HS-5 (cell line): ENCODE results near the gene BAX.

Source experiments
- DNase-seq: peaks from one replicate; pipeline ENCODE4 v3.0.0-alpha.2; 2012; ENCODE audit warnings: low read depth

The BAX gene

DNA sequence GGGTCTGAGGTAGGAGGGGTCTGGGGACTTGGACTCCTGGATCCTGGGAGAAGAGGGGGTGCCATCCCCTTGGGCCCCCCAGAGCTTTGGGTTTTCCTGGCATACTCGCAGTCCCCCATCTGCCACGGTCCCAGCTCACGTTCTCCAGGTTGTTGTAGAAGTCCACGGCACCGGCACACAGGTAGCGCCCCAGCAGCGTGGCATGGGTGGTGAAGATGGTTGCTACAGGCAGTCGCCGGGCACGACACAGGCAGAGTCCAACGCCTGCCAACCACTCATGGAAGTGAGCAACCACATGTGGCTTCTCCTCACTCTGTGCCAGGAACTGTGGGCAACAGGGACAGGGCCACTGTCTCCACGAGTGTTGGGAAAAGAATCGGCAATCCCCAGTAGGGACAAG lies 31.0 kb downstream of the BAX start:
- DNase-seq = no peak

DNA sequence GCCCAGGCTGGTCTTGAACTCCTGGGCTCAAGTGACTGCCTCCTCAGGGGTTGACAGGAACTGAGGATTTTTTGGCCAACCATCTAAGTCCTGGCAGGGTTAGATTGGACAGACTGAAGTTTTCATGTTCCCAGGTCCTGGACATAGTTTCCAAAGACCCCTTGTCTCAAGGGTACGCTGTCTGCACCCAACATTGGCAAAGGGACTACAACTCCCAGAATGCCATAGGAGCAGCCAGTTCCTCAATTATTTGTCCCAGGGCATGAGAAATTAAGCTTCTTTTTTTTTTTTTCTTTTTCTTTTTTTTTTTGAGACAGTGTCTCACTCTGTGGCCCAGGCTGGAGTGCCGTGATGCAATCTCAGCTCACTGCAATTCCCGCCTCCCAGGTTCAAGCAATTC lies 31.5 kb downstream of the BAX start:
- DNase-seq = no peak

DNA sequence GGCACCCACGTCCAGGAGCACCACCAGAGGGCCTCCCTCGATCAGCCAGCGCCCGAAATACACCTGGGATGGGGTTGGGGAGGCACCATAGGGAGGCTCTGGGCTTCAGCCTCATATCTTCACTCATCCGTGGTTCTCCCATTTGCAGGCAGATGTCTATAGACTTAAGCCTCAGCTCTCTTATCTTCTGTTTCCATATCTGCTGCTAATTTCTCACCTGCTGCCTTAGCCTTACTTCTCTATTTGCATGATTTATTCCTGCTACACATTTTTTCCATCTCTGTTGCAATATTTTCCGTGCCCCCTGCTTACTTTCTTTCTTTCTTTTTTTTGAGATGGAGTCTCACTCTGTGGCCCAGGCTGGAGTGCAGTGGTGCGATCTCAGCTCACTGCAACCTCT lies 32.6 kb downstream of the BAX start:
- DNase-seq = no peak

DNA sequence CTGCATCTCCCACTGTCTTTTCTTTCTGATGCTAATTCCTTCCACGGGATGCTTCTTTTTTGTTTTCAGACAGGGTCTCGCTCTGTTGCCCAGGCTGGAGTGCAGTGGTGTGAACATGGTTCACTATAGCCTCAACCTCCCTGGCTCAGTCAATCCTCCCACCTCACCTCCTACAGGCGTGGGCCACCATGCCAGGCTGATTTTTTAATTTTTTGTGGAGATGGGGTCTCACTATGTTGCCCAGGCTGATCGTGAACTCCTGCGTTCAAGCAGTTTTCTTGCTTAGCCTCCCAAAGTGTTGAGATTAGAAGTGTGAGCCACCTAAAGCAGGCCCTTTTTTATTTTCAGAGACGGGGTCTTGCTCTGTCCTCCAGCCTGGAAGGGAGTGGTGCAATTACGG lies 33.6 kb downstream of the BAX start:
- DNase-seq = no peak

DNA sequence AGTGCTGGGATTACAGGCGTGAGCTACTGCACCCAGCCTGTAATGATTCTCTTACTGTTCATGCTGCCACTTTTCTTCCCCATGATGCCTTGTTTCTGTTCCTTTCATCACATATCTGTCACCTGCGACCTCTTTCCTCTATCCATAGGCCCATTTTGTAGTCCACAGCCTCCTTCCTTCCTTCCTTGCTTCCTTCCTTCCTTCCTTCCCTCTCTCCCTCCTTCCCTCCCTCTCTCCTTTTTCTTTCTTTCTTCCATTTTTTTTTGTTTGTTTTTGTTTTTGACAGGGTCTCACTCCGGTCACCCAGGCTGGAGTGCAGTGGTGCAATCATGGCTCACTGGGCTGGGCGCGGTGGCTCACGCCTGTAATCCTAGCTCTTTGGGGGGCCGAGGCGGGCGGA lies 34.2 kb downstream of the BAX start:
- DNase-seq = no peak

DNA sequence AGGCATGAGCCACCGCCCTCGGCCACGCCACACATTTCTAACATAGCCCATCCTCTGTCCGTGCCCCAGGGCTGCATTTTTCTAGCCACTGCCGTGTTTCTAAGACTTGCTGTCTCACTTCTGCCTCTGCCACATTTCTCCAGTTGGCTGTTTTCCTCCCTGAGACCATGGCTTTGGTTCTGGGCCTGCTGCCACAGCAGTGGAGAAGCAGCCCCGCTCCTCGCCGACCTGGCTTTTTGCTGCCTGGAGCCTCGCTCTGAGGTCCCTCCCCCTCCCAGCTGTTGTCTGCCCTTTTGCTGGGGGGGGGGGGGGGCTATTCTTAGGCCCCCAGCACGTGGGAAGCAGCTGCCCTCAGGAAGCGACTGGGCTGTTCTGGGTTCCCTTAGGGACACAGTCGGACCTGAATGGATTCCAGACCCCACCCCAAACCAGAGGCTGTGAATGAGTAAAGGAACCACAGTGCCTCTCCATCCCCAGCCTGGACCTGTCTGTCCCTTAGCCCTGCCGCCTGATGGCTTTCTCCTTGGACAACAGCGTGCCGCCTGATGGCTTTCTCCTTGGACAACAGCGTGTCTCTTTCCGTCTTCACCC lies 35.1 kb downstream of the BAX start:
- DNase-seq = no peak

DNA sequence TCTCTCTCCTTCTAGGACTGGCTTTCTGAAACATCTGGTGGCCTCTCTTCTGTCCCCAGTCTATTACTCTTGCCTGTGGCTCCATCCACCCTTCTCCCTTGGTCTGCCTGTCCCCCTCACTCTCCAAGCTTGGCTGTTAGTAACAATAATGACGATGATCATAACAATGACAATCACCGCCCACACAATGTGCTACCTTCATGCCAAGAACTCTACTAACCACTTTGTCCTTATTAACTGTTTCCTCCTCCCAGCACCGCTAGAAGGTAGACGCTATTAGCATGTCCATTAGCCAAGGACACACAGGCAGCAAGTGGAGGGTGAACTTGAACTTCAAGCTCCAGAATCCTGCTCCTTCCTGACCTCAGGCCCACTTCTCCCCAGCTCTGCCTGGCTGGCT lies 35.7 kb downstream of the BAX start:
- DNase-seq = no peak

DNA sequence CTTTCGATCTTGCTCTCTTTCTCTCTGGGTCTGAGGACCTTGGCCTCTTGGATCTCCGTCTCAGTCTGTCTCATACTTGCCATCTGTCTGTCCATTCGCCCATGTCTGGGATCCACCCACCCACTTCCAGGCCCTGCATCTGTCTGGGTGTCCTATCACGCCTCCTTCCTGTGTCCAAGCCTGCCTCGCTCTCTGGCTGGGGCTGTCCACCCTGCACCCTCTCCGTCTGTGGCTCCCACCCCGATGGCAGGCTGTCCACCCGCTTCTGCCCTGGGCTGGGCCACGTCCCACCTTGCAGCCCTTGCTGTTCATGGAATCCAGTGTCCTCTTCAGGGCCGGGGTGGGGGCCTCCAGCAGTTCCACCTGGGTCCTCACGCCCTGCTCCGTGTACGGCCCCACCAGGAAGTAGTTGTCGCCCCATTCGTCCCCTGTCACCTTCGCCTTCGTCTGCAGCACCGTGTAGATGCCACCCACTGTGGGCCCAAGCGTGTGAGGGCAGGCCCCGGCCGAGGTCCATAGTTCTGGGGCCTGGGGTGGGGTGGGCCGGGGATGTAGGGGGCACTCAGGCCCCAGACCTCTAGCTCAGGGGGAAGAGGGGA lies 36.4 kb downstream of the BAX start:
- no peak for DNase-seq

DNA sequence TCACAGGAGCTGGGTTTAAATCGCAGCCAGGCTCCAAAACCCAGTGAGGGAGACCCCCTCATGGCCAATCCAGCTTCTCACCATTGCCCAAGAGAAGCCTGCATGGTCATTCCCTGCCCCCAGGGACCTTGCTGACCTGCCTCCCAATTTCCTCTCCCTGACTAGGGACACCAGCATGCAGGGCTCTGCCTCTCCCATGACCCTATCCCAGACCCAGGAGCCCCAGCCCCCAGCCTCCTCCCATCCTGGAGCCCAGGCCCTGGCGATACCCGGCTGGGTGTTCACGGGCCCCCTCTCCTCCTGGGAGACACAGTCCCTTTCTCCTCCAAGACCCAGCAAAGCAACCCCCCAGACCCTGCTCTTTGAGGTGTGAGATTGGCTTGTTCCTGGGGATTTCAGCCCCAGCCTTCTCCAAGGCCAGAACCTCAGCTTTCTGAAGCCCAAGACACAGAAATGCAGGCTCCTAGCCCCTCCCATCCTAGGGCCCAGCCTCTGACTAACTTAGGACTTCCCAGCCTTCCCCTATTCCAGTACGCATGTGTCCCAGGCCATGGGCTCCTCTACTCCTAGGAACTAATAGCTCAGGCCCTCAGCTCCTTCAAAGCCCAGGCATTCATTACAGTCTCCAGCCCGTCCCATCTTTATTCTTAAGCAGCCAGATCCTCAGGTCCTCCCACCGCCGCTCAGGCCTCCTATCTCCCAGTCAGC lies 37.4 kb downstream of the BAX start:
- DNase-seq = peak; percentile 38

DNA sequence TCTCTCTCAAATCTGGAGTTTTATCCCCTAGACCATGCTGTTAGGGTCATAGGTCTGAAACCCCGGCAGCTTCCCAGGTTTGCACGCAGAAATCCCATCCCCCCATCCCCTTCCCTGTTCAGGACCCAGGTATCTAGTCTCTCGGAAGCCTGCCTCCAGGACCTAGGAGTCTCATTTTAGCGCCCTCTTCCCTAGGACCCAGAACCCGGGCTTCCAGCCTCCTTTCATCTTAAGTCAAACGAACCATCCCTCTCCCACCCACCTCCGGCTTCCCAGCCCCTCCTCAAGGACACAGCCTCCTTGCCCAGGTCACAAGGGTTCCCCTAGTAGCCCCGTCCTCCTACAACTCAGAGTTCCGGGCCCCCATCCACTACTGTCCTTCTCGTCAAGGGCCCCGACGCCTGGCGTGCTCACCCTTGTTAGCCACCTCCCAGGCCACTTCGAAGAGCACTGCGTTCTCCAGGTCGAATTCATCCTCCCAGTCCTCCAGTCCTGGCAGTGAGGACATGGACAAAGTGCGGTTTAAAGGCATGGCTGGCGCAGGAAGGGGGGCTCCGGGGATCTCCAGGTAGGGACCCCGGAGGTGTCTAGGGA lies 38.0 kb downstream of the BAX start:
- no peak for DNase-seq

DNA sequence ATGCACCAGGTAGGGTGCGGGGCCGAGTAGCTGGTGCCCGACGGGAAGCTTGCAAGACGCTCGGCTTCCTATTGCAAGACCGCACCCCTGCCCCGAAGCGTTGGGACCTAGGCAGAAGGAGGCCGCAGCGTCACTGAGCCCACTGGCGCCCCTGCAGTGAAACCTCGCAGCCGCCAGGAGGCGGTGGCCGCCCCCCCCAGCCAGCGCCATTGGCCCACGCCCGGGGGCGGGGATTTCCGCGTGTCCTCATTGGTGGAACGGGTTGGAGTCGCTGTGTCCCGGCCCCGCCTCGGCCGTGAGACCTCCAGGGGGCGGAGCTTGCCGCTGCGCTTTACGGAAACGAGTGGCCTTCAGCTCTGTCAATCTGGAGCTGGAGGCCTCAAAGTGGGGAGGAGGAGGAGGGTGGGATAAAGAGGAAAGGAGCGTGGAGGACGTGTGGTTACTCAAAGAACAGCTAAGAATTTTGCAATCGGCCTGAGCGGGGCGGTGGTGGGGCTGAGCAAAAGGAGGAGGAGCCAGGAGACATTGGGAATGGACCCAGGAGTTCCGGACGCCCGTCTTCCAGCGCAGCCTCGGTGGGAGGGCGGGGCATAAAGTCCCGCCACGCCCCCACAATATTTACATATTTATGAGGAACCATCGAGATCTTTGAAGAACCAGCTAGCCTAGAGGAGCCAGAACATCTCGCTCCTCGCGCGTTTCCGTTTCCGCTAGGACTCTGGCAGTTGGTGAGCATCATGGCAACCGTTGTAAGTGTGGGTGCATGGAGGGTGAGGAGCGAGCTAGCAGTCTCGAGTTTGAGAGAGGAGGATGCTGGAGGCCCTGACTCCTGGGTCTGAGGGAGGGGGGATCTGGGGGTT lies 38.7 kb downstream of the BAX start, which contains the start of the genes GYS1 and RUVBL2:
TSS of gene GYS1 (minus strand) at position 135 of the 860 bp plus-strand sequence. CDS start 197 bp downstream, outside the sequence.
TSS of gene RUVBL2 (plus strand) at position 713 of the 860 bp plus-strand sequence. CDS start at position 738, 25 bp downstream.
- DNase-seq = peak; percentile 98

DNA sequence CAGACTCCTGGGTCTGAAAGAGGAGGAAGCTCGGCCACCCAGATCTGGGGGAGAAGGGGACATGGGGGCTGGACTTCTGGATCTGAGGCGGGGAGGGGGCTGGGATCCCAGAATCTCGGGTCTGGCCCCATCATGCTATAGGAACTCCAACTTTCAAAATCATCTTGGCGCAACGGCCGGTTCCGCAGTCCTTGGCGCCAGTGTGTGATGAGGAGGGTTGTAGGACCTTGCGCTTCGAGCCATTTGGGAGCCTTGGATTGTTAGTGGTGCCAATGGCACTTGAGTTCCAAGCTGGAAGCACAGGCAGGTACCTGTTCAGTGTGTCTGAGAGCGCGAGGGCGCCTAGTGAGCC lies 39.3 kb downstream of the BAX start:
- no peak for DNase-seq

DNA sequence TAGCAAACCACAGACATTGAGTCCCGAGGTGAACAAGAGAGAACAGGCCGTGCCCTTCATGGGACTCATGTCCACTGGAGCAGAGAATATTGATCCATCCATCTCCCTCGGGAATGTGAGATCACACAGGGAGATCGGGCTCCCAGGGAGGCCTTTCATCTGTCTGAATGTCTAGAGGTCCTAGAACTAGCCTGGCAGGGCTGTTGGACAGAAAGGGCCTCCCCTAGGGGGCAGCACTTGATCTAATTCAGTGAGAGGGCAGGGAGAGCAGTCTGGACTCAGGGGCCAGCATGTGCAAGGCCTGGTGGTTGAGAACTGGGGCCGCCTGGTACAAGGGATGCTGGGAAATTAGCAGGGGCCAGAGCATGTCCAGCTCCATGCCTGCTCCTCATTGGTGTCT lies 43.3 kb downstream of the BAX start:
- DNase-seq = no peak

DNA sequence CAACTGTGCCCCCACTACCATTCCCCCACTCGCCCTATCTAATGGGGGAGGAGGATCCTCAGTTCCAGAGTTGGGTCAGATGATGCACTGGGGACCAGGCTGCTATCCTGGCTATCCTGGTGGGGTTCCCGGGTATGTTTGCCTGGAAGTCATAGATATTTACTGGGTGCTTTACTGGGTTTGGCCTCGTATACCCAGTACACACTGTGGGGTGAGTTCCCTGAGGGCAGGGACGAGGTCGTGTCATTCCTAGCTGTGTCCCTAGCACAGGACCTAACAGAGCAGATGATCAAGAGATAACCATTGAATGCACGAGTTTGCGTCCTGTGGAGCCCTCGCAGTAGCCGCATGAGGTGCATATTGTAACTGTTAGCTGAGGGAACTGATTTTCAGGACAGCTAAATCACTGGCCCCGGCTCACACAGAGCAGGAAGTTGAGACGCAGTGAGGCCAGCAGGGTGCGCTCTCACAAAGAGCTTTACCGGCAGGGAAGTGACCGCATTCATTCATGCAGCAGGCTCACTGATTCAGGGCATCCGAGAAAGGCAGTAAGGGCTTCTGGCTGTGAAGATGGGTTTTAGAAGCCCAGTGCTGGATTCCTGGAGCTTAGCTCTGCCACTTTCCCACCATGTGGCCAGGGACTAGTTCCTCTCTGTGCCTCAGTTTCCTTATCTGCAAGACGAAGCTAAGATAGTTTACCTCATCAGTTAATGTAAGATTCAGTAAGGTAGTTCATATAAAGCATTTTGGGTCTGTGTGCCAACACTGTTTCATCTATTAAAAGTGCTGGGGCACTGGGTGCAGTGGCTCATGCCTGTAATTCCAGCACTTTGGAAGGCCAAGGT lies 45.0 kb downstream of the BAX start:
- DNase-seq = no peak

DNA sequence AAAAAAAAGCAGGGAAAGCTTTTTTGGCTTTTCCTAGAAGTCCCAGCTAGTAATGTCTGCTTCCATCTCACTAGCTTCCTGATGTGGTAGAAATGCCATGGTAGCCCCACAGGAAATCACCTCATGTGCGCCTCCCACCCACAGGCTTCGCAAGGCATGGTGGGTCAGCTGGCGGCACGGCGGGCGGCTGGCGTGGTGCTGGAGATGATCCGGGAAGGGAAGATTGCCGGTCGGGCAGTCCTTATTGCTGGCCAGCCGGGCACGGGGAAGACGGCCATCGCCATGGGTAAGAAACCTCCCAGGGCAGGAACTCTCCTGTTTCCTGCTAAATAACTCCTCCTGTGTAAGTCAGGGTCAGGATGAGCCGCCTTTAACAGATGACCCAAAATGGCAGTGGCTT lies 49.5 kb downstream of the BAX start:
- no peak for DNase-seq

DNA sequence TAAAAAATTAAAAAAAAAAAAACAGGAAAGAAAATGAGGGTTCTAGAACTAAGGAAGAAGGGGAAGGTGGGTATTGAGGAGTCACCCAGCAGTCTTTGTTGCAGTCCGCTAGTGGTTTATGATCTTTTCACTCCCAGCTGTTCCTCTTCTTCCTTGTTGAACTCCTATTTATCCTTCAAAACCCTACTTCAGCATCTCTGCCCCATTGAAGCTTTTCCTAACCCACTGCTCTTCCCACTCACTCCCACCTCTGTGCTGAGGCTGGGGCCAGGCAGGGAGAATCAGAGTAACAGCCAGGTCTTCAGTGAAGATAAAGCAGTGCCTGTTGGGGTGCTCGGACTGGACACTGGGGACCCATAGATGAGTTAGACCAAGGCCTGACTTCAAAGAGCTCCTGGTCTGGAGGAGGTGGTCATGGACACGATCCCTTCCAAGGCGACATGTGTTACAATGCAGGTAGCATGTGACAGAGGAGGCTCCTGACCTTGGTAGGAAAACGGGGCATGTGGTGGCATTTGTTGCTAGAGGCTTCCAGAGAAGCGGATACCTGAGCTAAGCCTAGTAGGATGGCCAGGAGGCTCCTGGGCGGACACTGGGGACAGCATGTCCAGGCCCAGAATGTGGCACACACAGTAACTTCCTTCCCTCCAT lies 50.4 kb downstream of the BAX start:
- no peak for DNase-seq

DNA sequence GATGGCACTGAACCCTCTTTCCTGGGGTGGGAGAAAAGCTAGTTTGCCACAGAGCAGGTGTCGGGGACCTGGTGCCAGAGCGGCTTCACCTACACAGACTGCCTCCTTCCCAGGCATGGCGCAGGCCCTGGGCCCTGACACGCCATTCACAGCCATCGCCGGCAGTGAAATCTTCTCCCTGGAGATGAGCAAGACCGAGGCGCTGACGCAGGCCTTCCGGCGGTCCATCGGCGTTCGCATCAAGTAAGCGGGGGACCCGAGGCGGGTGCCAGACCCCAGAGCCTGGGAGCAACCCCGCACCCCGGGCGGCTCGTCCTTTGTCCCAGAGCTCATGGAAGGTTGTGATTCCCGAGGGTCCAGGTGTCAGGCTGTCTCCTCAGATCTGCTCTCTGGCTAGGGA lies 52.2 kb downstream of the BAX start:
- no peak for DNase-seq

DNA sequence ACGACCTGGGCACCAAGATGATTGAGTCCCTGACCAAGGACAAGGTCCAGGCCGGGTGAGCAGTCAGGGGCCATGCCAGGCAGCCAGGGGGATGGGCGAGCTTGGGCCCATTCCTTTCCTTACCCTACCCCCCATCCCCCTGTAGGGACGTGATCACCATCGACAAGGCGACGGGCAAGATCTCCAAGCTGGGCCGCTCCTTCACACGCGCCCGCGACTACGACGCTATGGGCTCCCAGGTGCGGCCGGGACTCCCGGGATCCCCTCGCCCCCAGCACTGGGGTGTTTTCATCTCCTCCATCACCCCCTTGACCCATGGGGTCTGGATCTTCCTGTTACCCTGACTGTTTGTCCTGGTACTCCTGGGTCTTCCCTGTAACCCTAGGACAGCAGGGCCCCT lies 55.2 kb downstream of the BAX start:
- DNase-seq = no peak

DNA sequence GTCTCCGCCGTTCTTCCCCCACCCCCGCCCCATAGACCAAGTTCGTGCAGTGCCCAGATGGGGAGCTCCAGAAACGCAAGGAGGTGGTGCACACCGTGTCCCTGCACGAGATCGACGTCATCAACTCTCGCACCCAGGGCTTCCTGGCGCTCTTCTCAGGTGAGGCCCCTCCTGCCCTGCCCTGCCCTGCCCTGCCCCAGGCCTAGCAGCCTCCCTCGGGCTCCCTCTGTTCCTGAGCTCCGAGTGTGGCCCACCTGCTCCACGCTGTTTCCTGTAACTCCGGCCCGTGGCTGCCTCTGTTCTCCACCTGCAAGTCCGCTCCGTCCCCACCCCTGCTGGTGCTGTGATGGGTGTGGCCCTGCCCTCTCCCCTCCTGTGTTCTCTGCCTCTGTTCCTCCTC lies 55.8 kb downstream of the BAX start:
- DNase-seq = no peak

DNA sequence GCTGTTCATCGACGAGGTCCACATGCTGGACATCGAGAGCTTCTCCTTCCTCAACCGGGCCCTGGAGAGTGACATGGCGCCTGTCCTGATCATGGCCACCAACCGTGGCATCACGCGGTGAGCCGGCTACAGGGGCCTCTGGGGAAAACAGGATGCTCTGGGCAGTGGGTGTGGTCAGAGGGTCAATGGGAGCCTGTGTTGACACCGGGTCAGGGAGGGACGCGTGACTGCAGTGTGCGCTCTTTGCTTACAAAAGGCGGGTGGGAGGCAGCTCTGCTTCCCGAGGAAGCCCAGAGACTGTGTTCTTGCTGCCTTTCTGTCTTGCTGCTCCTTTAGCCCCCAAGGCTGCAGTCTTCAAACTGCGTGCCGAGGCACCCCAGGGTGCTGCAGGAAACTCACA lies 56.5 kb downstream of the BAX start:
- DNase-seq = no peak
